ENCODE data around the gene IGFBP3. TPM values are rescaled to one million over a fixed set of nuclear protein-coding genes. Genes with fewer than 3 reads are reported as not detected.
"Not testable (repeated sequence)": the region's sequence is repeated elsewhere in the genome, so short reads cannot be mapped to it uniquely, and the experiment has no call there.

The IGFBP3 gene
- total and polyA plus RNA-seq, 9 donors = 181 to 301 (median 240) TPM

- no peak for DNase-seq
- Histone ChIP-seq H3K4me3 (ENCODE audit: low read length) (no peak overlapping the region), H3K36me3 (ENCODE audit: control insufficient read depth, insufficient read depth, low read length) (no peaks in the 10 kb centered on the region), H3K27me3 (ENCODE audit: control insufficient read depth, insufficient read depth, low read length) (no peaks in the 10 kb centered on the region), H3K4me1 (ENCODE audit: control insufficient read depth, insufficient read depth, low read length) (no peaks in the 10 kb centered on the region), H3K27ac (ENCODE audit: low read length) (no peak overlapping the region), H3K9me3 (replicated peaks; ENCODE audit: control insufficient read depth, low read depth, low read length) (peaks cover 6% of the 10 kb centered on the region)
- WGBS (ENCODE audit: insufficient coverage) = no CpG with 5 or more reads among the region's 3 CpGs
These were observed 36.6 kb upstream of the IGFBP3 start for GRCh38 chr7:45957721-45958120.

DNA sequence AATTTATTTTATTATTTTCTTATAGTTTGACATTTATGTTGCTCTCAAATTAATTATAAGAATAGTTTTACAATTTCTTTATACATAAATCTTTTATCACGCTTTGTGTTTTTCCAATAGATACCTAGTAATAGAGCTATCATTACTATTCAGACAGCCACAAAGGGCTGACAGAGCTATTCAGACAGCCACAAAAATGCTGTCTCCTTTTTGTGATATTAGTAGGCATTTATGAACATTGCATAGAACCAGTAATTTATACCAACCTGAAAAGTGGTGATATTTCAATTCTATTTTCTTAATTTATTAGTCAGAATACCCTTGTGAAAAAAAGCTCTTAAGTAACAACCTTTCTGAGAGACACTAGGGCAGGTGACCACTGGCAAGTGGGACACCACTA is 34.2 kb upstream of the IGFBP3 start:
- Histone ChIP-seq H3K4me3 (ENCODE audit: low read length) (no peak overlapping the region), H3K27ac (ENCODE audit: low read length) (no peak overlapping the region), H3K36me3 (ENCODE audit: control insufficient read depth, insufficient read depth, low read length) (no peaks in the 10 kb centered on the region), H3K9me3 (replicated peaks; ENCODE audit: control insufficient read depth, low read depth, low read length) (peaks cover 6% of the 10 kb centered on the region), H3K27me3 (ENCODE audit: control insufficient read depth, insufficient read depth, low read length) (no peaks in the 10 kb centered on the region), H3K4me1 (ENCODE audit: control insufficient read depth, insufficient read depth, low read length) (no peaks in the 10 kb centered on the region)
- DNase-seq = no peak
- WGBS (ENCODE audit: insufficient coverage) = no CpG with 5 or more reads among the region's 1 CpG

DNA sequence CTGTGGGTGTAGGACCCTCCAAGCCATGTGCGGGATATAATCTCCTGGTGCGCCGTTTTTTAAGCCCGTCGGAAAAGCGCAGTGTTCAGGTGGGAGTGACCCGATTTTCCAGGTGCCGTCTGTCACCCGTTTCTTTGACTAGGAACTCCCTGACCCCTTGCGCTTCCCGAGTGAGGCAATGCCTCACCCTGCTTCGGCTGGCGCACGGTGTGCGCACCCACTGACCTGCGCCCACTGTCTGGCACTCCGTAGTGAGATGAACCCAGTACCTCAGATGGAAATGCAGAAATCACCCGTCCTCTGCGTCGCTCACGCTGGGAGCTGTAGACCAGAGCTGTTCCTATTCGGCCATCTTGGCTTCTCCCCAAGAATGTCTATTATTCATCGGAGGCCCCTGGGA is 32.0 kb upstream of the IGFBP3 start:
- not testable (repeated sequence) for DNase-seq; H3K27me3 ChIP-seq (ENCODE audit: control insufficient read depth, insufficient read depth, low read length); H3K4me3 ChIP-seq (ENCODE audit: low read length); H3K4me1 ChIP-seq (ENCODE audit: control insufficient read depth, insufficient read depth, low read length); H3K27ac ChIP-seq (ENCODE audit: low read length); H3K36me3 ChIP-seq (ENCODE audit: control insufficient read depth, insufficient read depth, low read length); H3K9me3 ChIP-seq (replicated peaks; ENCODE audit: control insufficient read depth, low read depth, low read length)
- WGBS (ENCODE audit: insufficient coverage) = 92% methylated on average over 18 of the region's 23 CpGs

DNA sequence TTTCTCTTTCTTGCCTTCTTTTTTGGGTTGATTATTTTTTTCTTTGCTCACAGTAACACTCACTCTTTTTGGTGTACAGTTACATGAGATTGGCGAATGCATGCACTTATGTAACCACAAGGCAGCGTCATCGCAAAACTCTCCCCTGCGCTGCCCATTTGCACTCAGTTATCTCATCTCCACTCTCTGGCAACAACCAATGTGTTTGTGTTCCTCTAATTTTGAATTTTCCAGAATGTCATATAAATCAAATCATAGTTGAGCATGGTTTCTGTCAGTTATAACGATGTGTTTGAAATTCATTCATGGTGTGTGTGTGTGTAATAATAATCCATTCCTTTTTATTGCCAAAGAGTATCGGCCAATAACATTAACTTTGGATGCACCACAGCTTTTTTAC is 23.0 kb upstream of the IGFBP3 start:
- Histone ChIP-seq H3K27me3 (ENCODE audit: control insufficient read depth, insufficient read depth, low read length) (no peaks in the 10 kb centered on the region), H3K4me1 (ENCODE audit: control insufficient read depth, insufficient read depth, low read length) (no peaks in the 10 kb centered on the region), H3K36me3 (ENCODE audit: control insufficient read depth, insufficient read depth, low read length) (no peaks in the 10 kb centered on the region), H3K4me3 (ENCODE audit: low read length) (no peak overlapping the region), H3K9me3 (replicated peaks; ENCODE audit: control insufficient read depth, low read depth, low read length) (no peaks in the 10 kb centered on the region), H3K27ac (ENCODE audit: low read length) (no peak overlapping the region)
- no CpG with 5 or more reads among the region's 6 CpGs for WGBS (ENCODE audit: insufficient coverage)
- no peak for DNase-seq

- DNase-seq = no peak
- Histone ChIP-seq H3K27ac (ENCODE audit: low read length) (no peak overlapping the region), H3K4me1 (ENCODE audit: control insufficient read depth, insufficient read depth, low read length) (no peaks in the 10 kb centered on the region), H3K9me3 (replicated peaks; ENCODE audit: control insufficient read depth, low read depth, low read length) (no peaks in the 10 kb centered on the region), H3K4me3 (ENCODE audit: low read length) (no peak overlapping the region), H3K36me3 (ENCODE audit: control insufficient read depth, insufficient read depth, low read length) (no peaks in the 10 kb centered on the region), H3K27me3 (ENCODE audit: control insufficient read depth, insufficient read depth, low read length) (no peaks in the 10 kb centered on the region)
- 75% methylated on average over 2 of the region's 7 CpGs for WGBS (ENCODE audit: insufficient coverage)
These were observed 19.9 kb upstream of the IGFBP3 start for GRCh38 chr7:45940939-45941338.

- not testable (repeated sequence) for H3K36me3 ChIP-seq (ENCODE audit: control insufficient read depth, insufficient read depth, low read length); H3K4me1 ChIP-seq (ENCODE audit: control insufficient read depth, insufficient read depth, low read length); H3K27me3 ChIP-seq (ENCODE audit: control insufficient read depth, insufficient read depth, low read length); H3K9me3 ChIP-seq (replicated peaks; ENCODE audit: control insufficient read depth, low read depth, low read length); DNase-seq; H3K27ac ChIP-seq (ENCODE audit: low read length); H3K4me3 ChIP-seq (ENCODE audit: low read length)
- WGBS (ENCODE audit: insufficient coverage) = 85% methylated on average over 12 of the region's 14 CpGs
These were observed 19.2 kb upstream of the IGFBP3 start for GRCh38 chr7:45940237-45940781.

- no peak for DNase-seq
- no peaks in the 10 kb centered on the region for H3K9me3 ChIP-seq (replicated peaks; ENCODE audit: control insufficient read depth, low read depth, low read length)
- H3K4me1 ChIP-seq (ENCODE audit: control insufficient read depth, insufficient read depth, low read length) = no peaks in the 10 kb centered on the region
- H3K36me3 ChIP-seq (ENCODE audit: control insufficient read depth, insufficient read depth, low read length) = no peaks in the 10 kb centered on the region
- 93% methylated on average over 11 of the region's 11 CpGs for WGBS (ENCODE audit: insufficient coverage)
- H3K27me3 ChIP-seq (ENCODE audit: control insufficient read depth, insufficient read depth, low read length) = no peaks in the 10 kb centered on the region
- H3K27ac ChIP-seq (ENCODE audit: low read length) = no peak overlapping the region
- H3K4me3 ChIP-seq (ENCODE audit: low read length) = no peak overlapping the region
These were observed 18.5 kb upstream of the IGFBP3 start for GRCh38 chr7:45939574-45939973.

DNA sequence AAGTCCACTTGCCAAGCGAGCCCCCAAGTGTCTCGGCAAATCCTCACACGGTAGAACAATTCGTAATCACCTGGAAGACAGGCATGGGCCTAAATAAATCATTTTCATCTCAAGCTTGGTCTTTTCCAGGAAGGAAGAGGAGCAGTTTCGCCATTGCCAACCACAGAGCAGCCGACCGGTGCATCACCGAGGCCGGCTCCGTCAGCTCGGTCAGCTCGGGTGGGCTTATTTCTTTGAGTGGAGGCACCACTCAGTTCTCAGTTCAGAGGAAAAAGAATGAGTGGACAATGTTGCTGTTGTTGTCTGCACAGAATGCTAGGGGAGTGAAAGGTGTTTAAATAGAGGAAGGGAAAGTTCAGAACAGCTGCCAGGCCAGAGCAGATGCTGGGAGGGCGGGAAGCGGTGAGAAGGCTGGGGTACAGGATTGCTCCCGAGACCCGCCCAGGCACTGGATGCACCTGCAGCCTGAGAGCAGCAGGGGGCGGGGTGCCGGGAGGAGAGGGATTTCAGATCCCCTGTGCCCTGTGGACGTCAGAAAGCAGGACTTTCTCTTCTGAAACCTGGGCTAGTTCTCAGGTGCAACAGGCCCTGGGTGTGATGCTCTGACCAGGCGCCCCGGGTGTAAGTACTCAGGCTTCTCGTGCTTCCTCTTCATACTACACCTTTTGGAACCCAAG is 17.7 kb upstream of the IGFBP3 start:
- Histone ChIP-seq H3K9me3 (replicated peaks; ENCODE audit: control insufficient read depth, low read depth, low read length) (no peaks in the 10 kb centered on the region), H3K36me3 (ENCODE audit: control insufficient read depth, insufficient read depth, low read length) (no peaks in the 10 kb centered on the region), H3K4me3 (ENCODE audit: low read length) (no peak overlapping the region), H3K27me3 (ENCODE audit: control insufficient read depth, insufficient read depth, low read length) (no peaks in the 10 kb centered on the region), H3K27ac (ENCODE audit: low read length) (no peak overlapping the region), H3K4me1 (ENCODE audit: control insufficient read depth, insufficient read depth, low read length) (no peaks in the 10 kb centered on the region)
- DNase-seq = no peak
- 80% methylated on average over 16 of the region's 22 CpGs for WGBS (ENCODE audit: insufficient coverage)

DNA sequence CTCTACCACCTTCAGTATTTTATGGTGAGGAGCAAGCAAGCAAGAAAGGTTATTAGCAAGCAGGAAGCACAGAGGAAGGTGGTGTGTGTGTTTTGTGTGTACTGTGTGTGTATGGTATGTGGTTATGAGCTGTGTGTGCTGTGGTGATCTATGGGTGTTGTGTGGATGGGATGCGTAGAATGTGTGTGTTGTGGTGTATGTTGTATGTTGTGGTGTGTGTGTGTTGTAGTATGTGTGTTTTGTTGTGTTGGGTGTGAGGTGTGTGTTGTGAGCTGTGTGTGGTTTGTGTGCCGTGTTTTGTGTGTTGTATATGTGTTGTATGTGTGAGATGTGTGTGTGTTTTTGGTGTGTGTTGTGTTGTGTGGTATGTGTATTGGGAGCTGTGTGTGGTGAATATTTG is 16.8 kb upstream of the IGFBP3 start:
- 94% methylated on average over 2 of the region's 2 CpGs for WGBS (ENCODE audit: insufficient coverage)
- H3K27me3 ChIP-seq (ENCODE audit: control insufficient read depth, insufficient read depth, low read length) = no peaks in the 10 kb centered on the region

DNA sequence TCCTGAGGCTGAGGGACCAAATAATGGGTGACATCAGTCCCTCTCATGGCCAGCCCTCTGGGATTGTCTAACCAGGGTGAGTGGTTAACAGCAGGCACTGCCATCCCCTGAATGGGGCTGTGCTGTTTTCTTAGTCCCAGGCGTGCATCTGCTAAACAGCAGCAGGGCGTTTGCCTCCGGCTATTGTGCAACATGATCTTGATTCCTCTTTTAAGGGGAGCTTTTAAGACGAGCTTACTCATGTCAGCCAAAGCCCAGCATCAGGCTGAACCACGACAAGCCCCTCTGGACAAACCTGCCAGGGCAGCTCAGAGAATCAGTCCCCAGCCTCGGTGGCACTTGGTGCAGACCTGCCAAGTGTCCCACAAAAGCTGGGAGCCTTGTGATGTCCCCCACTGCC is 16.2 kb upstream of the IGFBP3 start:
- no peaks in the 10 kb centered on the region for H3K36me3 ChIP-seq (ENCODE audit: control insufficient read depth, insufficient read depth, low read length)
- no peak overlapping the region for H3K4me3 ChIP-seq (ENCODE audit: low read length)
- no peaks in the 10 kb centered on the region for H3K4me1 ChIP-seq (ENCODE audit: control insufficient read depth, insufficient read depth, low read length)
- no peaks in the 10 kb centered on the region for H3K27me3 ChIP-seq (ENCODE audit: control insufficient read depth, insufficient read depth, low read length)
- H3K9me3 ChIP-seq (replicated peaks; ENCODE audit: control insufficient read depth, low read depth, low read length) = no peaks in the 10 kb centered on the region
- no peak overlapping the region for H3K27ac ChIP-seq (ENCODE audit: low read length)
- no peak for DNase-seq
- 60% methylated on average over 6 of the region's 6 CpGs for WGBS (ENCODE audit: insufficient coverage)

More for the DNA sequence above, 16.8 kb upstream of the IGFBP3 start:
- DNase-seq = no peak
- H3K4me3 ChIP-seq (ENCODE audit: low read length) = no peak overlapping the region
- H3K4me1 ChIP-seq (ENCODE audit: control insufficient read depth, insufficient read depth, low read length) = no peaks in the 10 kb centered on the region
- H3K9me3 ChIP-seq (replicated peaks; ENCODE audit: control insufficient read depth, low read depth, low read length) = no peaks in the 10 kb centered on the region
- no peaks in the 10 kb centered on the region for H3K36me3 ChIP-seq (ENCODE audit: control insufficient read depth, insufficient read depth, low read length)
- H3K27ac ChIP-seq (ENCODE audit: low read length) = no peak overlapping the region

GRCh38 chr7:45930967-45931366 is 9.9 kb upstream of the IGFBP3 start:
- Histone ChIP-seq H3K36me3 (ENCODE audit: control insufficient read depth, insufficient read depth, low read length) (no peaks in the 10 kb centered on the region), H3K9me3 (replicated peaks; ENCODE audit: control insufficient read depth, low read depth, low read length) (no peaks in the 10 kb centered on the region), H3K4me3 (ENCODE audit: low read length) (no peak overlapping the region), H3K27me3 (ENCODE audit: control insufficient read depth, insufficient read depth, low read length) (no peaks in the 10 kb centered on the region), H3K4me1 (ENCODE audit: control insufficient read depth, insufficient read depth, low read length) (no peaks in the 10 kb centered on the region), H3K27ac (ENCODE audit: low read length) (no peak overlapping the region)
- DNase-seq = no peak

All from muscle of leg (tissue), 11 donors.